ENCODE results near the gene MARCHF2.

The MARCHF2 gene

DNA sequence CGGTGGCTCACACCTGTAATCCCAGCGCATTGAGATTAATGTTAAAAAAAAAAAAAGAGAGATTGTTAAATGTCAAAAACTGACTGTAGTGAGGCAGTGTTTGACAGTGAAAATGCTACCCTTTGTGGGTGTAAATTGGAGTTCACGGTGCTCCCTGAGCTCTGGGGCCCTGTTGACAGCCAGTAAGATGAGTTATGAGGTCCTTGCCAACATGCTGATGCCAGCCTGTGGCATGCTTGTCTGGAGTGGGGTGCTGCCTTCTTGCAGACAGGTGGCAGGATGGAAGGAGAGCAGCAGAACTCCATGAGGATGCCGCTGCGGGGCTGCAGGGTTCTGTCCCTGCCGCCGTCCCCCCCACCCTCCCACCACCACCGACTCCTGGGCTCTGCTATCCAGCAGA is 63.4 kb downstream of the MARCHF2 start:
- Histone ChIP-seq H3K9me3 (ENCODE audit: control insufficient read depth, insufficient read depth, low read length) (no peaks in the 10 kb centered on the region), H3K4me3 (ENCODE audit: low read length) (no peak overlapping the region), H3K27me3 (ENCODE audit: control insufficient read depth, insufficient read depth, low read length) (no peaks in the 10 kb centered on the region), H3K27ac (ENCODE audit: low read length) (no peak overlapping the region), H3K4me1 (ENCODE audit: control insufficient read depth, insufficient read depth, low read length) (no peaks in the 10 kb centered on the region), H3K36me3 (ENCODE audit: control insufficient read depth, insufficient read depth, low read length) (peaks cover 40% of the 10 kb centered on the region)
- WGBS (ENCODE audit: insufficient coverage, insufficient read length), result no CpG with 5 or more reads among the region's 8 CpGs
- no peak for DNase-seq (ENCODE audit: low read depth, low spot score)

DNA sequence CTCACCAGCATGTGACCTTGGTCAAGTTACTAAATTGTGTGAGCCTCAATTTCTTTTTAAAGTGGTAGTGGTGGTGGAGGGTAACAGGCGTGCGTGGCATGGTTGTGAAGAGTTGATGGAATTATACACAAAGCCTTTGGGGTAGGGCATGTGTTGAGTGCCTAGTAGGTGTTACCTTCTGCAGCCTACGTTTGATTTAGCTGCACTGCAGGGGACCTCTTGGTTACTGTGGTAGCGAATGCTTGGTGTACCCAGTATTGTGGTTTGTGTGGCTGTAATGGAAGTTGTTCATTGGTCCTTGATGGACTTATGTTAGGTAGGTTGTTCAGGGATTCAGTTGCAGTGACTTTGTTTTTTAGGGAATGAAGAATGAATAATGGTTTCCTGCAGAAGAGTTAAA is 64.8 kb downstream of the MARCHF2 start:
- H3K27me3 ChIP-seq (ENCODE audit: control insufficient read depth, insufficient read depth, low read length), result no peaks in the 10 kb centered on the region
- H3K27ac ChIP-seq (ENCODE audit: low read length), result no peak overlapping the region
- H3K36me3 ChIP-seq (ENCODE audit: control insufficient read depth, insufficient read depth, low read length), result peaks cover 43% of the 10 kb centered on the region
- no peaks in the 10 kb centered on the region for H3K9me3 ChIP-seq (ENCODE audit: control insufficient read depth, insufficient read depth, low read length)
- WGBS (ENCODE audit: insufficient coverage, insufficient read length), result no CpG with 5 or more reads among the region's 4 CpGs
- no peak for DNase-seq (ENCODE audit: low read depth, low spot score)
- no peak overlapping the region for H3K4me3 ChIP-seq (ENCODE audit: low read length)
- no peaks in the 10 kb centered on the region for H3K4me1 ChIP-seq (ENCODE audit: control insufficient read depth, insufficient read depth, low read length)

DNA sequence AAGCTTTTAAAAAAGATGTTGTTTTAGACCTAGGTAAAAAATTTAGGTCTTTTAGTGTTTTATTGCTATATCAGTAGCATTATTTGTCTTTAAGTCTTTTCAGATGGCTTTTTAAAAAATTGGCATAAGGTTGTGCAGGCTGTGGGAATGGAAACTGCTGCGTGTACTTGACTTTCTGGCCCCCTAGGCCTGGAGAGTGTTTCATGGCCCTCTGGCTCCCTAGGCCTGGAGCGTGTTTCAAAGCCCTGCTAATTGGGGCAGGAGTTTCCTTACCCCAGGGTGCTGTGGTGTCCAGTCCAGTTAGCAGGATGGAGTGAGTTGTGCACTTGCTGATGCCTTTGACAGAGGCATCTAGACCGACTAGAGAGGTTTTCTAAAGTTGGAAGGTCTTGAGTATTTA is 65.5 kb downstream of the MARCHF2 start:
- H3K4me3 ChIP-seq (ENCODE audit: low read length), result no peak overlapping the region
- WGBS (ENCODE audit: insufficient coverage, insufficient read length), result no CpG with 5 or more reads among the region's 3 CpGs
- no peaks in the 10 kb centered on the region for H3K4me1 ChIP-seq (ENCODE audit: control insufficient read depth, insufficient read depth, low read length)
- no peaks in the 10 kb centered on the region for H3K27me3 ChIP-seq (ENCODE audit: control insufficient read depth, insufficient read depth, low read length)
- H3K9me3 ChIP-seq (ENCODE audit: control insufficient read depth, insufficient read depth, low read length), result no peaks in the 10 kb centered on the region
- DNase-seq (ENCODE audit: low read depth, low spot score), result no peak
- H3K27ac ChIP-seq (ENCODE audit: low read length), result no peak overlapping the region
- peaks cover 44% of the 10 kb centered on the region for H3K36me3 ChIP-seq (ENCODE audit: control insufficient read depth, insufficient read depth, low read length)

DNA sequence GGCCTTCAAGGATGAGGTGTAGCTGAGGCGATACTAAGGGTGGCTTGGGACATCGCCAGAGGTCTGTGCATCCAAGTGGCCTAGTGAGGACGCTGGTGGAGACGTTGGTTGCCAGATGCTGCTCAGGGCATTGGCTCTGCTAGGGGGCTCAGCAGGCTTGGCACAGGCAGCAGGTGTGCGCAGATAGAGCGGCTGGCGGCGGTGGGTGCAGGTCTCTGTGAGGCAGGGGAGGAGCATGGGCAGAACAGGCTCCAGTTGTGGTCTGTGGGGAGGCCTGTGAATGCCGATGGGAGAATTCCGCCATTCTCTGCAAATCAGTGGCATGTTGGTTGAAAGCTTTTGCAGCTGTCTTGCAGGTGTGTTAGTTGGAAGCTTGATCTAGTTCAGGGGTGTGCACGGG is 68.1 kb downstream of the MARCHF2 start:
- no peaks in the 10 kb centered on the region for H3K27me3 ChIP-seq (ENCODE audit: control insufficient read depth, insufficient read depth, low read length)
- no peak overlapping the region for H3K27ac ChIP-seq (ENCODE audit: low read length)
- DNase-seq (ENCODE audit: low read depth, low spot score), result no peak
- H3K9me3 ChIP-seq (ENCODE audit: control insufficient read depth, insufficient read depth, low read length), result no peaks in the 10 kb centered on the region
- no peak overlapping the region for H3K4me3 ChIP-seq (ENCODE audit: low read length)
- WGBS (ENCODE audit: insufficient coverage, insufficient read length), result no CpG with 5 or more reads among the region's 11 CpGs
- no peaks in the 10 kb centered on the region for H3K4me1 ChIP-seq (ENCODE audit: control insufficient read depth, insufficient read depth, low read length)
- peaks cover 46% of the 10 kb centered on the region for H3K36me3 ChIP-seq (ENCODE audit: control insufficient read depth, insufficient read depth, low read length)

DNA sequence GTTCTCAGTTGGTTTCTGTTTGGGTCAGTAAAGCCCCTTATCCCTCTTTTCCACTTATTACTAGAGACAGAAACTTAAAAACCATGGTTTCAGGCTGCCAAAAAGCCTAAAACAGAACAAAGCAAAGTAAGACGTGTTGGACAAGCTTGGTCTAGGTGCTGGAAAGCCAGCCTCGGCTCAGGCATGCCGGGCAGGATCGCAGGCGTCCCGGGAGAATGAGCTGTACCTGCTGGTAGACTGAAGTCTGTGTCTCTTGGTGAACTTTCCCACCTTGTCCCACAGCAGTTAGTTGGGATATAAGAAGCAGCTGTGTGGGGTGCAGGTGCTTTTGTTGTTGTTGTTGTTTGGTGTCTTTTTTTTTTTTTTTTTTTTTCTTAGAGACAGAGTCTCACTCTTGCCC is 68.5 kb downstream of the MARCHF2 start:
- no peak overlapping the region for H3K4me3 ChIP-seq (ENCODE audit: low read length)
- no peaks in the 10 kb centered on the region for H3K27me3 ChIP-seq (ENCODE audit: control insufficient read depth, insufficient read depth, low read length)
- DNase-seq (ENCODE audit: low read depth, low spot score), result no peak
- H3K9me3 ChIP-seq (ENCODE audit: control insufficient read depth, insufficient read depth, low read length), result no peaks in the 10 kb centered on the region
- no peaks in the 10 kb centered on the region for H3K4me1 ChIP-seq (ENCODE audit: control insufficient read depth, insufficient read depth, low read length)
- H3K27ac ChIP-seq (ENCODE audit: low read length), result no peak overlapping the region
- peaks cover 47% of the 10 kb centered on the region for H3K36me3 ChIP-seq (ENCODE audit: control insufficient read depth, insufficient read depth, low read length)
- no CpG with 5 or more reads among the region's 6 CpGs for WGBS (ENCODE audit: insufficient coverage, insufficient read length)

DNA sequence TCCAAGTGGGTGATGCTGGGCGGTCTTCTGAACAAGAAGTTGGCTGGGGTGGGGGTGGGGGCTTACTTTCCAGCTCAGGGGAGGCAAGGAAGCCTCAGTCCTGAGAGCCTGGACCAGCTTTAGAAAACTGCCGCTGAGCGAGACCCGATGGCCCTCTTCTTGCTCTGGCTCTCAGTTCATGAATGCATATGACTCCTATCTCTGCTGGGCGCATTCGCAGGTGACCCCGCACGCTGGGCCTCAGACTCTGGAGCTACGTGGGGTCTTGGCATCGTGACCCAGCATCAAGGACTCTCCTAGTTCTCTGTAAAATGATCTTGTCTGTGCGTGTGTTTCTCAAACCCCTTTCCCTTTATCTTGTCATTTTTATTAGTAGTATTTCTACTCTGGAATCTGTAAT is 69.6 kb downstream of the MARCHF2 start:
- Histone ChIP-seq H3K27me3 (ENCODE audit: control insufficient read depth, insufficient read depth, low read length) (no peaks in the 10 kb centered on the region), H3K9me3 (ENCODE audit: control insufficient read depth, insufficient read depth, low read length) (no peaks in the 10 kb centered on the region), H3K4me3 (ENCODE audit: low read length) (no peak overlapping the region), H3K27ac (ENCODE audit: low read length) (no peak overlapping the region), H3K36me3 (ENCODE audit: control insufficient read depth, insufficient read depth, low read length) (peaks cover 49% of the 10 kb centered on the region), H3K4me1 (ENCODE audit: control insufficient read depth, insufficient read depth, low read length) (no peaks in the 10 kb centered on the region)
- no peak for DNase-seq (ENCODE audit: low read depth, low spot score)
- no CpG with 5 or more reads among the region's 11 CpGs for WGBS (ENCODE audit: insufficient coverage, insufficient read length)

DNA sequence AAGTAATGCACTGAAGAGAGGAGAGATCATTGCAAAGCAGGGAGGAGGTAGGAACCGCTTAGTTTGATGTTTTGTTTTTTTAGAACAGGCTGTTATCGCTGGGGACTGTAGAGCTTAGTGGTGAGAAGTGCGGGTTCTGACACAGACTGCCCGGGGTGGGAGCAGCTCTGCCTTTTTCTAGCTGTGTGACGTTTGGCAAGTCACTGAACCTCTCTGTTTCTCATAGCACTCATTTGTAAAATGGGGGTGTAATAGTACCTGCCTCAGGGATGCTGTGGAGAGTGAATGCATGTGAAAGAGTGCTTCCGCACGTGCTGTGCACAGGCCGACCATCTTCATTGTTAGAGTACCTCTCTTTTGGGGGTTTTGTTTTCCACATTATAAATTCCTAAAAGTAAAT is 70.1 kb downstream of the MARCHF2 start:
- H3K4me3 ChIP-seq (ENCODE audit: low read length), result no peak overlapping the region
- no peaks in the 10 kb centered on the region for H3K9me3 ChIP-seq (ENCODE audit: control insufficient read depth, insufficient read depth, low read length)
- no CpG with 5 or more reads among the region's 8 CpGs for WGBS (ENCODE audit: insufficient coverage, insufficient read length)
- no peaks in the 10 kb centered on the region for H3K27me3 ChIP-seq (ENCODE audit: control insufficient read depth, insufficient read depth, low read length)
- H3K27ac ChIP-seq (ENCODE audit: low read length), result no peak overlapping the region
- no peaks in the 10 kb centered on the region for H3K4me1 ChIP-seq (ENCODE audit: control insufficient read depth, insufficient read depth, low read length)
- H3K36me3 ChIP-seq (ENCODE audit: control insufficient read depth, insufficient read depth, low read length), result peaks cover 49% of the 10 kb centered on the region
- DNase-seq (ENCODE audit: low read depth, low spot score), result no peak

DNA sequence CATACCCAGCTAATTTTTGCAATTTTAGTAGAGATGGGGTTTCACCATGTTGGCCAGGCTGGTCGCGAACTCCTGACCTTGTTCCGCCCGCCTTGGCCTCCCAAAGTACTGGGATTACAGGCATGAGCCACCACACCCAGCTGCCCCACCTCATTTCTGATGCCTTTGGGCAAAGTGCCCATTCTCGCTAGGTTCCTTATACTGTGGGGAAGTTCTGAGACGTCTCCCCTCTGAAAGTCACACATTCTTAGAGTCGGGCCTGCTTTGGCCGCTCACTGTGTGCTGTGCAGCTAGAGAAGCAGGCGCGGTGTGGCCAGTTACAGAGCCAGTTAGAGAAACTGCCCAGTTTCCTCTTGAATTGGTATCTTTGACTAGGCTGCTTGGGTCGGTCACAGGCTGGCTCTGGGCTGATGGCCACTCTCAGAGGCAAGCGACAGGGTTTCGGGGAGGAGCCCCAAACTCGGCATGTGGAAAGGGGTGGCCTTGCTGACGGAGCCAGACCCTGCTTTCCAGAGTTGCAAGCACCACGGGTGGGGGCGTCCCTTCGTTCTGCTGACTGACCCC is 71.3 kb downstream of the MARCHF2 start:
- no peaks in the 10 kb centered on the region for H3K4me1 ChIP-seq (ENCODE audit: control insufficient read depth, insufficient read depth, low read length)
- no peak for DNase-seq (ENCODE audit: low read depth, low spot score)
- H3K27me3 ChIP-seq (ENCODE audit: control insufficient read depth, insufficient read depth, low read length), result no peaks in the 10 kb centered on the region
- no peak overlapping the region for H3K4me3 ChIP-seq (ENCODE audit: low read length)
- no peak overlapping the region for H3K27ac ChIP-seq (ENCODE audit: low read length)
- H3K9me3 ChIP-seq (ENCODE audit: control insufficient read depth, insufficient read depth, low read length), result no peaks in the 10 kb centered on the region
- peaks cover 49% of the 10 kb centered on the region for H3K36me3 ChIP-seq (ENCODE audit: control insufficient read depth, insufficient read depth, low read length)
- WGBS (ENCODE audit: insufficient coverage, insufficient read length), result no CpG with 5 or more reads among the region's 18 CpGs

DNA sequence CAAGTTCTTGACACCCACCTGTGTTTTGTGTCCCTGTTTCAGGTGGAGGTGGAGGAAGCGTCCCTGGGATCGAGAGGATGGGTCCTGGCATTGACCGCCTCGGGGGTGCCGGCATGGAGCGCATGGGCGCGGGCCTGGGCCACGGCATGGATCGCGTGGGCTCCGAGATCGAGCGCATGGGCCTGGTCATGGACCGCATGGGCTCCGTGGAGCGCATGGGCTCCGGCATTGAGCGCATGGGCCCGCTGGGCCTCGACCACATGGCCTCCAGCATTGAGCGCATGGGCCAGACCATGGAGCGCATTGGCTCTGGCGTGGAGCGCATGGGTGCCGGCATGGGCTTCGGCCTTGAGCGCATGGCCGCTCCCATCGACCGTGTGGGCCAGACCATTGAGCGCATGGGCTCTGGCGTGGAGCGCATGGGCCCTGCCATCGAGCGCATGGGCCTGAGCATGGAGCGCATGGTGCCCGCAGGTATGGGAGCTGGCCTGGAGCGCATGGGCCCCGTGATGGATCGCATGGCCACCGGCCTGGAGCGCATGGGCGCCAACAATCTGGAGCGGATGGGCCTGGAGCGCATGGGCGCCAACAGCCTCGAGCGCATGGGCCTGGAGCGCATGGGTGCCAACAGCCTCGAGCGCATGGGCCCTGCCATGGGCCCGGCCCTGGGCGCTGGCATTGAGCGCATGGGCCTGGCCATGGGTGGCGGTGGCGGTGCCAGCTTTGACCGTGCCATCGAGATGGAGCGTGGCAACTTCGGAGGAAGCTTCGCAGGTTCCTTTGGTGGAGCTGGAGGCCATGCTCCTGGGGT is 72.7 kb downstream of the MARCHF2 start:
- Histone ChIP-seq H3K4me1 (ENCODE audit: control insufficient read depth, insufficient read depth, low read length) (no peaks in the 10 kb centered on the region), H3K4me3 (ENCODE audit: low read length) (no peak overlapping the region), H3K9me3 (ENCODE audit: control insufficient read depth, insufficient read depth, low read length) (no peaks in the 10 kb centered on the region), H3K36me3 (ENCODE audit: control insufficient read depth, insufficient read depth, low read length) (peaks cover 49% of the 10 kb centered on the region), H3K27ac (ENCODE audit: low read length) (no peak overlapping the region), H3K27me3 (ENCODE audit: control insufficient read depth, insufficient read depth, low read length) (no peaks in the 10 kb centered on the region)
- WGBS (ENCODE audit: insufficient coverage, insufficient read length), result no CpG with 5 or more reads among the region's 62 CpGs
- no peak for DNase-seq (ENCODE audit: low read depth, low spot score)

DNA sequence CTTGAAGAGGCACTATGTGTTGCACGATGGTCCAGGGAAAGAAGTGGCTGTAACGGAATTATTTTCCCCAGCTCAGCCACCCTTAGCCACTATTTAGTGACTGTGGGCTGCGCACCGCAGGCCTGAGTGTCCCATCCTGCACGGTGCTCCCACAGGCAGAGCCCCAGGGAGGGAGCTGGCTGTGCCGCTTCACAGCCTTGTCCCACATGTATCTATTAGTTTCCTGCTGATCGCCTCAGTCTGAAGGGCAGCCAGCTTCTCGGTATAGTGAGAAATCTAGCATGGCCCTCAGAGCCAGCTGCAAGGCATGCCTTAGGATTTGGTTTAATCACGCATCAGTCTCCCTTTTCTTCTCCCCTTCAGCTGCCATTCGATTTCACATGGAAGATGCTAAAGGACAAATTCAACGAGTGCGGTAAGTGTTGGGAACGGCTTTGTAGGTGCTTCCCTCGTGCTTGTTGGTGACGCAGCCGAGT is 73.6 kb downstream of the MARCHF2 start:
- Histone ChIP-seq H3K4me3 (ENCODE audit: low read length) (no peak overlapping the region), H3K27me3 (ENCODE audit: control insufficient read depth, insufficient read depth, low read length) (no peaks in the 10 kb centered on the region), H3K9me3 (ENCODE audit: control insufficient read depth, insufficient read depth, low read length) (no peaks in the 10 kb centered on the region), H3K36me3 (ENCODE audit: control insufficient read depth, insufficient read depth, low read length) (peaks cover 44% of the 10 kb centered on the region), H3K27ac (ENCODE audit: low read length) (no peak overlapping the region), H3K4me1 (ENCODE audit: control insufficient read depth, insufficient read depth, low read length) (no peaks in the 10 kb centered on the region)
- DNase-seq (ENCODE audit: low read depth, low spot score), result no peak
- no CpG with 5 or more reads among the region's 16 CpGs for WGBS (ENCODE audit: insufficient coverage, insufficient read length)
